ENCODE measurements around the gene ZIC2. TPM values are rescaled to one million over a fixed set of nuclear protein-coding genes. Genes with fewer than 3 reads are reported as not detected.

Gene ZIC2
- total RNA-seq = not detected in 2 replicates

DNA sequence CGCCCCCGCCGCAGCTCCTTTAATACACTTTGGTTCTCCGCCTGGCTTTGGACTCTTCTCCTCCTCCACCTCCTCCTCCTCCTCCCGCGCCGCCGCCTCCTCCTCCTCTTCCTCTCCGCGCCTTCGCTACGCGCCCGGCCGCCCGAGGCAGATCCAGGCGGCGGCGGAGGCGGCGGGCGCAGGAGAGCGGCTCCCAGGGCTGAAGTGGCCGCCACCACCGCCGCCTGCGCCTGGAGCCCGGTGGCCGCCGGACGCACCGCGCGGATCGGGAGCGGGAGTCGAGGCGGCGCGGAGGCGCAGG, at the start of gene ZIC2:
Gene ZIC2 (plus strand): TSS at position 50 of the 301 bp plus-strand sequence. CDS start 281 bp downstream, outside the sequence.

DNA sequence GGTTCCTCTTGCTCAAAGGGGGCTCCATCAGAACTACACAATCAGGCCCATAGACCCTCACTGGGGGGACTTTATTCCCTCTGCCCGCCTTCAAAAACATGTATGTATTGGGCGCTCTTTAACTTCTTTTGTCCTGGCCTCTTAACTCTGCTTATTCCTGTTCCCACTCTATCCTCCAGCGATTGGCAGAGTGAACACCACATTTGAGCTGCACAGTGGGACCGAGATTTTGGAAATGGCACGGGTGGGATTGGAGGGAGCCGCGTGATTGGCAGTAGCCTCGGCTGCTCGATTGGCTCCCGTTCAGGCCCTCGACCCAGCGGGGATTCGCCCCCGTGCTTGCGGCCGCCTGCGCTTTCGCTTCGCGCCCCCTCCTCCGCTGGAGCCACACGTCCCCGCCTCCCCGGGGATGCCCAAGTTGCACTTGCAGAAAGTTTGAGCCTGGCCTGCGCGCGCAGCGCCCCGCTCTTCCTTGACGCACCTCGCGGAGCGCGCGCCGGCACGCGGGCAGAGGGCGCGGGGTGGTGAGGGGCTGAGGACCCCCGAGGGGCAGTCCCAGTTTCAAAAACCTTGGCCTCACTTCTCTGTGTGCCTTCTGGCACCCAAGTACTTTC, 9.9 kb upstream of the ZIC2 start, which contains the start of gene ZIC5:
Gene ZIC5 (minus strand): TSS at position 192 of the 614 bp plus-strand sequence. CDS start 164 bp downstream, at position 28.

Other genes starting within 250 kb of the ZIC2 start
- gene ZIC5, start 10.0 kb upstream of the ZIC2 start, total RNA-seq = not detected in 2 replicates
- gene PCCA, start 107.3 kb downstream of the ZIC2 start, total RNA-seq = 21.2 and 38.9 TPM in 2 replicates

All from nasal cavity respiratory epithelium epithelial cell of viscerocranial mucosa (primary cell).